SIG-M5 (cell line): ENCODE measurements around the gene KLF7.

Experiments used
- DNase-seq: peaks from one replicate; lab custom pipeline; 2025; lab: John Stamatoyannopoulos, UW

KLF7 gene

GRCh38 chr2:207166349-207167098 is 776 bp upstream of the KLF7 start:
- peak; percentile 19 for DNase-seq

GRCh38 chr2:207166039-207166348 is 246 bp upstream of the KLF7 start:
- peak; percentile 96 for DNase-seq

GRCh38 chr2:207164006-207164831 is 1.5 kb downstream of the KLF7 start:
- no peak for DNase-seq

GRCh38 chr2:207163756-207164005 is 2.1 kb downstream of the KLF7 start:
- DNase-seq, result no peak

- DNase-seq, result no peak
Observed at GRCh38 chr2:207163053-207163755, 2.5 kb downstream of the KLF7 start.

- no peak for DNase-seq
Observed at GRCh38 chr2:207162316-207162715, 3.4 kb downstream of the KLF7 start.

GRCh38 chr2:207161247-207162123 is 4.3 kb downstream of the KLF7 start:
- DNase-seq, result no peak

- DNase-seq, result no peak
Observed at GRCh38 chr2:207160115-207160514, 5.6 kb downstream of the KLF7 start.

GRCh38 chr2:207159002-207159401 is 6.7 kb downstream of the KLF7 start:
- no peak for DNase-seq

GRCh38 chr2:207157731-207158130 is 8.0 kb downstream of the KLF7 start:
- no peak for DNase-seq

- no peak for DNase-seq
Observed at GRCh38 chr2:207157162-207157481, 8.6 kb downstream of the KLF7 start.

- DNase-seq, result no peak
Observed at GRCh38 chr2:207156451-207157161, 9.1 kb downstream of the KLF7 start.

- no peak for DNase-seq
Observed at GRCh38 chr2:207155516-207156444, 10.0 kb downstream of the KLF7 start.

- DNase-seq, result no peak
Observed at GRCh38 chr2:207154556-207155510, 10.9 kb downstream of the KLF7 start.

- DNase-seq, result no peak
Observed at GRCh38 chr2:207153266-207153975, 12.3 kb downstream of the KLF7 start.

- no peak for DNase-seq
Observed at GRCh38 chr2:207151048-207151447, 14.7 kb downstream of the KLF7 start.

GRCh38 chr2:207150284-207150683 is 15.5 kb downstream of the KLF7 start:
- no peak for DNase-seq
